K562 (cell line): ENCODE measurements around the gene DTNB. TPM values are rescaled to one million over a fixed set of nuclear protein-coding genes. Genes with fewer than 3 reads are reported as not detected.
"Not testable (repeated sequence)": the region's sequence is repeated elsewhere in the genome, so short reads cannot be mapped to it uniquely, and the experiment has no call there.

Experiments
- ATAC-seq: fragments of 200-7000 bp; cut with Tn5 transposase; 3 replicates; pipeline ENCODE4 v1.9.1; 2020; ENCODE audit warnings: moderate library complexity
- BruUV-seq: library from RNA; stranded (reverse); fragments of 400-500 nt; replicated peaks from 2 replicates; lab custom pipeline; 2021; lab: Mats Ljungman, UMichigan
- CTCF ChIA-PET: fragments of 300-600 bp; formaldehyde crosslinking; extraction: SDS; loops from one replicate; lab custom pipeline; 2021; ENCODE audit warnings: low intra/inter-chr PET ratio; lab: Yijun Ruan, JAX
- POLR2A ChIA-PET: fragments of 300-600, 350-650 bp; sonication (Branson Sonifier 250); formaldehyde crosslinking; extraction: SDS; loops from one replicate; lab custom pipeline; 2021; ENCODE audit warnings: antibody characterized with exemption, inconsistent platforms; lab: Yijun Ruan, JAX
- DNase-seq, 4 experiments: peaks; one replicate each; pipeline versions ENCODE4 v3.0.0 to v3.0.0-alpha.2; 2011 to 2018; ENCODE audit warnings: low spot score in 3 of 4, mixed read lengths in 3 of 4; ENCODE audit errors: extremely low read depth in 1 of 4
- FAIRE-seq: peaks from 2 replicates; lab custom pipeline; 2011; peaks lifted over from hg19 to GRCh38; lab: Jason Lieb, UNC
- H2AFZ ChIP-seq: 2 replicates; pipeline ENCODE4 v1.6.0; 2011; ENCODE audit warnings: low read depth, low read length, control low read depth, inconsistent platforms
- H3K27ac ChIP-seq: fragments of 200-600 bp; 3 replicates; pipeline ENCODE4 v1.8.0; 2011; ENCODE audit warnings: low read depth, mild to moderate bottlenecking, control low read depth, inconsistent platforms, low read length, moderate library complexity, mixed read lengths; ENCODE audit errors: extremely low read depth
- H3K27me3 ChIP-seq, 2 experiments: fragments of 300-600 bp in 1 of 2; 2 replicates in 1 of 2; 3 replicates in 1 of 2; pipeline versions ENCODE4 v1.6.0 to v1.8.0; 2011; ENCODE audit warnings: inconsistent platforms in 2 of 2, low read length in 2 of 2, mild to moderate bottlenecking in 1 of 2, mixed read lengths in 1 of 2, moderate library complexity in 1 of 2; ENCODE audit not compliant: control insufficient read depth in 2 of 2, insufficient read depth in 2 of 2
- H3K36me3 ChIP-seq: fragments of 300-600 bp; 3 replicates; pipeline ENCODE4 v1.8.0; 2011; ENCODE audit warnings: mild to moderate bottlenecking, low read length, inconsistent platforms; ENCODE audit not compliant: control insufficient read depth, insufficient read depth
- H3K4me1 ChIP-seq, 2 experiments: fragments of 200-600 bp in 1 of 2; replicated peaks in 1 of 2; 2 replicates in 1 of 2; 3 replicates in 1 of 2; pipeline versions ENCODE4 v1.5.1 to v1.8.0; 2011; ENCODE audit warnings: inconsistent platforms in 2 of 2, low read length in 2 of 2, mild to moderate bottlenecking in 1 of 2, mixed read lengths in 1 of 2, moderate library complexity in 1 of 2; ENCODE audit not compliant: control insufficient read depth in 2 of 2, insufficient read depth in 2 of 2
- H3K4me2 ChIP-seq: 2 replicates; pipeline ENCODE4 v1.6.1; 2011; ENCODE audit warnings: low read length, control low read depth, inconsistent platforms, mixed read lengths; ENCODE audit not compliant: insufficient read depth
- H3K4me3 ChIP-seq: fragments of 200-600 bp; sonication (generic), shearing (Covaris generic); 2 replicates; pipeline ENCODE4 v1.5.1; 2016; ENCODE audit warnings: control low read depth, inconsistent platforms
- H3K79me2 ChIP-seq: fragments of 200-600 bp; 3 replicates; pipeline ENCODE4 v1.8.0; 2011; ENCODE audit warnings: low read length, inconsistent platforms; ENCODE audit not compliant: control insufficient read depth, insufficient read depth
- H3K9ac ChIP-seq, 2 experiments: 2 replicates each; pipeline versions ENCODE4 v1.6.0 to v1.6.1; 2011; ENCODE audit warnings: low read depth in 2 of 2, low read length in 2 of 2, control low read depth in 1 of 2, inconsistent platforms in 1 of 2, mild to moderate bottlenecking in 1 of 2, mixed read lengths in 1 of 2; ENCODE audit not compliant: insufficient read depth in 1 of 2
- H3K9me1 ChIP-seq: one replicate; pipeline ENCODE4 v1.6.0; 2011; ENCODE audit warnings: inconsistent platforms, mild to moderate bottlenecking, low read length, moderate library complexity; ENCODE audit not compliant: control insufficient read depth, insufficient read depth
- H3K9me3 ChIP-seq: replicated peaks from 2 replicates; pipeline ENCODE4 v1.5.1; 2011; ENCODE audit warnings: low read depth, low read length, inconsistent platforms; ENCODE audit not compliant: control insufficient read depth, insufficient read depth
- H4K20me1 ChIP-seq: replicated peaks from 2 replicates; pipeline ENCODE4 v1.6.1; 2011; ENCODE audit warnings: low read length, inconsistent platforms, mixed read lengths; ENCODE audit not compliant: control insufficient read depth, insufficient read depth
- BCLAF1 ChIP-seq, 2 experiments: fragments of 450-650 bp in 1 of 2; IDR thresholded peaks; 2 replicates each; pipeline ENCODE4 v1.6.1; 2011 to 2017; ENCODE audit warnings: low read depth in 2 of 2, antibody characterized with exemption in 1 of 2, borderline replicate concordance in 1 of 2, low read length in 1 of 2, mild to moderate bottlenecking in 1 of 2, mixed read lengths in 1 of 2; ENCODE audit not compliant: control insufficient read depth in 1 of 2
- CGGBP1 ChIP-seq: fragments of 250-450 bp; sonication (Bioruptor Pico); IDR thresholded peaks from 2 replicates; pipeline ENCODE4 v1.9.0; 2021; ENCODE audit warnings: mild to moderate bottlenecking
- E2F3 ChIP-seq: fragments of 250-450 bp; sonication (Bioruptor Pico); IDR thresholded peaks from 2 replicates; pipeline ENCODE4 v1.4.0; 2020; ENCODE audit warnings: mild to moderate bottlenecking
- EHMT2 ChIP-seq: fragments of 450-650 bp; IDR thresholded peaks from 2 replicates; pipeline ENCODE4 v1.6.1; 2018; ENCODE audit warnings: antibody characterized with exemption
- KLF10 ChIP-seq: fragments of 250-450 bp; sonication (Bioruptor Pico); IDR thresholded peaks from 2 replicates; pipeline ENCODE4 v1.6.1; 2021; ENCODE audit warnings: matching md5 sums
- MYBL2 ChIP-seq, 2 experiments: fragments of 450-650 bp in 1 of 2; sonication (generic) in 1 of 2; formaldehyde crosslinking in 1 of 2; IDR thresholded peaks; 2 replicates each; pipeline versions ENCODE4 v1.6.1 to v1.8.1; 2017 to 2022; ENCODE audit warnings: borderline replicate concordance in 1 of 2, inconsistent platforms in 1 of 2, low read depth in 1 of 2, mild to moderate bottlenecking in 1 of 2, missing genetic modification reagents in 1 of 2, moderate library complexity in 1 of 2
- ZNF444 ChIP-seq: fragments of 250-450 bp; sonication (Bioruptor Pico); IDR thresholded peaks from 2 replicates; pipeline ENCODE4 v1.4.0; 2020; ENCODE audit warnings: mild to moderate bottlenecking, moderate library complexity
- ZNF785 ChIP-seq: fragments of 250-450 bp; sonication (Bioruptor Pico); IDR thresholded peaks from 2 replicates; pipeline ENCODE4 v1.4.0; 2020; ENCODE audit warnings: mild to moderate bottlenecking
- WGBS: fragments of 100-300 bp; shearing (Covaris generic); methylation state at CpG from one replicate; pipeline ENCODE4 v1.1.6; 2016; ENCODE audit warnings: low coverage, mixed read lengths; ENCODE audit not compliant: insufficient coverage; ENCODE audit errors: missing lambda C conversion rate; 5-methylcytosine and 5-hydroxymethylcytosine counted together
- in situ Hi-C: fragments of 300-500 bp; cut with MboI; formaldehyde crosslinking; loops from 4 replicates; pipeline ENCODE4 v1.15.0; 2018; ENCODE audit warnings: inconsistent platforms, mixed read lengths
- intact Hi-C: fragments of 100-400 bp; cut with micrococcal nuclease; formaldehyde crosslinking; loops from 2 replicates; pipeline ENCODE4 v1.14.2; 2022
- polyA plus RNA-seq, 8 experiments: library from polyadenylated mRNA; depleted of rRNA in 4 of 8; stranded (reverse) in 5 of 8; unstranded in 3 of 8; fragments of >200 nt; fragmentation: Nextera tagmentation in 2 of 8; fragmentation: Illumina TruSeq in 1 of 8; extraction: Ambion mirVana in 2 of 8; extraction: Trizol in 1 of 8; gene quantifications; 2 replicates each; pipeline versions ENCODE4 v1.2.1 to v1.2.3, GENCODE V29; 2011 to 2014; ENCODE audit warnings: inconsistent platforms in 1 of 8, missing spikeins in 1 of 8
- total RNA-seq, 7 experiments: library from RNA; depleted of rRNA in 6 of 7; stranded (reverse); fragments of >200 nt in 6 of 7; fragmentation: Illumina TruSeq in 2 of 7; extraction: Trizol in 2 of 7; gene quantifications; 2 replicates each; pipeline versions ENCODE4 v1.2.1 to v1.2.3, GENCODE V29; 2011 to 2021; ENCODE audit warnings: low replicate concordance in 1 of 7

DTNB gene
- total and polyA plus RNA-seq, 9 of the 15 experiments (the other 6 are each of a cell fraction or from before 2014, with no cell fraction given): 0.18 to 2.0 (median 0.77) TPM; not detected in 2

GRCh38 chr2:25707927-25708590 lies 34.7 kb upstream of the DTNB start:
- CTCF ChIA-PET: no interaction called here
- H3K27me3 ChIP-seq: peaks cover 18 to 23% of the 10 kb centered on the region in 2 experiments
- no peaks in the 10 kb centered on the region for H3K9me1 ChIP-seq
- POLR2A ChIA-PET: interaction anchor here (0.6 to 1.5 kb wide), 3 partner anchors 9 to 18 kb away, joined by 3 to 9 read pairs (median 3); no protein-coding TSS in a partner anchor
- TF ChIP-seq ZNF785 (CRISPR knock-in tag) (no peak), KLF10 (no peak), ZNF444 (CRISPR knock-in tag) (no peak), CGGBP1 (CRISPR knock-in tag) (no peak), MYBL2 (IDR thresholded peaks at IDR 0.05; ENCODE audit: low read depth) (no peak), MYBL2 (CRISPR knock-in tag; IDR thresholded peaks at IDR 0.05; ENCODE audit: borderline replicate concordance) (no peak), EHMT2 (no peak), E2F3 (CRISPR knock-in tag) (no peak), BCLAF1 (IDR thresholded peaks at IDR 0.05; ENCODE audit: borderline replicate concordance in 1 of 2, control insufficient read depth in 1 of 2, low read depth in 2 of 2, low read length in 1 of 2) (no peak)
- no peak overlapping the region for H2AFZ ChIP-seq
- no peak overlapping the region for H3K4me3 ChIP-seq
- H3K9me3 ChIP-seq: no peaks in the 10 kb centered on the region
- no peak overlapping the region for H3K9ac ChIP-seq
- FAIRE-seq (peak; percentile 59), ATAC-seq (no peak), DNase-seq (no peak)
- no peak overlapping the region for H3K4me2 ChIP-seq
- no TSS peak for BruUV-seq
- no peak overlapping the region for H3K27ac ChIP-seq
- H3K79me2 ChIP-seq: no peaks in the 10 kb centered on the region
- intact Hi-C loops: no loop called here
- 0% methylated on average over 5 of the region's 5 CpGs for WGBS
- no peaks in the 10 kb centered on the region for H3K4me1 ChIP-seq
- no peaks in the 10 kb centered on the region for H3K36me3 ChIP-seq
- H4K20me1 ChIP-seq: no peaks in the 10 kb centered on the region
- in situ Hi-C loops: no loop called here

- H4K20me1 ChIP-seq, BruUV-seq, H3K4me2 ChIP-seq, H3K4me1 ChIP-seq, H3K27ac ChIP-seq, DNase-seq, H3K79me2 ChIP-seq, in situ Hi-C loops, H3K9ac ChIP-seq, H2AFZ ChIP-seq, FAIRE-seq, ATAC-seq, CTCF ChIA-PET, H3K9me3 ChIP-seq, H3K36me3 ChIP-seq, H3K9me1 ChIP-seq, intact Hi-C loops, POLR2A ChIA-PET, H3K4me3 ChIP-seq: not testable (repeated sequence)
- peaks cover 16 to 31% of the 10 kb centered on the region in 2 experiments for H3K27me3 ChIP-seq
- 11% methylated on average over 7 of the region's 33 CpGs for WGBS
Measured at GRCh38 chr2:25705575-25705974, 32.2 kb upstream of the DTNB start.
